HG03097 (cell line): ENCODE data around the gene SNIP1.
"Not testable (repeated sequence)": the region's sequence is repeated elsewhere in the genome, so short reads cannot be mapped to it uniquely, and the experiment has no call there.

Experiments
- ATAC-seq: cut with Tn5 transposase; IDR thresholded peaks from one replicate; pipeline ENCODE4 v1.9.1; 2021; ENCODE audit not compliant: unreplicated experiment, low FRiP score

The SNIP1 gene

GRCh38 chr1:37553927-37554808 is at the start of gene SNIP1:
Gene SNIP1 (minus strand): TSS chr1:37554293. CDS start chr1:37554229, 64 bp downstream.
- peak; percentile 79 for ATAC-seq

- no peak for ATAC-seq
Measured at GRCh38 chr1:37602750-37603694, 48.9 kb upstream of the SNIP1 start.

GRCh38 chr1:37601441-37601840 is 47.3 kb upstream of the SNIP1 start:
- no peak for ATAC-seq

GRCh38 chr1:37599940-37600339 is 45.8 kb upstream of the SNIP1 start:
- no peak for ATAC-seq

- ATAC-seq = no peak
Measured at GRCh38 chr1:37596182-37596667, 42.1 kb upstream of the SNIP1 start.

GRCh38 chr1:37595440-37596181 is 41.5 kb upstream of the SNIP1 start, which contains the start of gene GNL2:
Gene GNL2 (minus strand): TSS chr1:37595937. CDS start chr1:37595822, 115 bp downstream.
- peak; percentile 93 for ATAC-seq

- ATAC-seq = no peak
Measured at GRCh38 chr1:37593726-37594125, 39.6 kb upstream of the SNIP1 start.

- no peak for ATAC-seq
Measured at GRCh38 chr1:37588939-37589338, 34.8 kb upstream of the SNIP1 start.

- ATAC-seq = not testable (repeated sequence)
Measured at GRCh38 chr1:37584544-37584943, 30.5 kb upstream of the SNIP1 start.

- ATAC-seq = no peak
Measured at GRCh38 chr1:37575692-37576091, 21.6 kb upstream of the SNIP1 start.

- no peak for ATAC-seq
Measured at GRCh38 chr1:37574834-37575480, 20.9 kb upstream of the SNIP1 start.

- ATAC-seq = no peak
Measured at GRCh38 chr1:37570528-37571334, 16.6 kb upstream of the SNIP1 start.

GRCh38 chr1:37567023-37567422 is 12.9 kb upstream of the SNIP1 start:
- no peak for ATAC-seq

- no peak for ATAC-seq
Measured at GRCh38 chr1:37564892-37565291, 10.8 kb upstream of the SNIP1 start.

- ATAC-seq = no peak
Measured at GRCh38 chr1:37562984-37563383, 8.9 kb upstream of the SNIP1 start.

- ATAC-seq = no peak
Measured at GRCh38 chr1:37561133-37562132, 7.3 kb upstream of the SNIP1 start.

GRCh38 chr1:37560401-37561132 is 6.5 kb upstream of the SNIP1 start:
- ATAC-seq = no peak
